GM13977 (cell line): ENCODE data around the gene TMEM132C.

Source experiments
- DNase-seq: peaks from one replicate; pipeline ENCODE4 v3.0.0; 2012; ENCODE audit warnings: low spot score
- in situ Hi-C: fragments of 300-500 bp; cut with MboI; formaldehyde crosslinking; loops from one replicate; pipeline ENCODE4 v1.12.0; 2022; ENCODE audit warnings: low sequenced_read_pairs, low pct_unique_long_range_greater_than_20kb, mixed read lengths, inconsistent platforms; ENCODE audit not compliant: unreplicated experiment
- TF ChIP-seq, protein P1 (sequence below): IDR thresholded peaks from 2 replicates; pipeline ENCODE4 v1.5.1; 2012; ENCODE audit warnings: mild to moderate bottlenecking, control low read depth; ENCODE audit not compliant: insufficient read depth; ENCODE audit errors: extremely low read depth, missing control alignments

TMEM132C gene

GRCh38 chr12:128743916-128744315 is 476.9 kb downstream of the TMEM132C start:
- in situ Hi-C loops: no loop called here
- no peak for DNase-seq
- TF ChIP-seq, protein P1, sequence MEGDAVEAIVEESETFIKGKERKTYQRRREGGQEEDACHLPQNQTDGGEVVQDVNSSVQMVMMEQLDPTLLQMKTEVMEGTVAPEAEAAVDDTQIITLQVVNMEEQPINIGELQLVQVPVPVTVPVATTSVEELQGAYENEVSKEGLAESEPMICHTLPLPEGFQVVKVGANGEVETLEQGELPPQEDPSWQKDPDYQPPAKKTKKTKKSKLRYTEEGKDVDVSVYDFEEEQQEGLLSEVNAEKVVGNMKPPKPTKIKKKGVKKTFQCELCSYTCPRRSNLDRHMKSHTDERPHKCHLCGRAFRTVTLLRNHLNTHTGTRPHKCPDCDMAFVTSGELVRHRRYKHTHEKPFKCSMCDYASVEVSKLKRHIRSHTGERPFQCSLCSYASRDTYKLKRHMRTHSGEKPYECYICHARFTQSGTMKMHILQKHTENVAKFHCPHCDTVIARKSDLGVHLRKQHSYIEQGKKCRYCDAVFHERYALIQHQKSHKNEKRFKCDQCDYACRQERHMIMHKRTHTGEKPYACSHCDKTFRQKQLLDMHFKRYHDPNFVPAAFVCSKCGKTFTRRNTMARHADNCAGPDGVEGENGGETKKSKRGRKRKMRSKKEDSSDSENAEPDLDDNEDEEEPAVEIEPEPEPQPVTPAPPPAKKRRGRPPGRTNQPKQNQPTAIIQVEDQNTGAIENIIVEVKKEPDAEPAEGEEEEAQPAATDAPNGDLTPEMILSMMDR: no peak

DNA sequence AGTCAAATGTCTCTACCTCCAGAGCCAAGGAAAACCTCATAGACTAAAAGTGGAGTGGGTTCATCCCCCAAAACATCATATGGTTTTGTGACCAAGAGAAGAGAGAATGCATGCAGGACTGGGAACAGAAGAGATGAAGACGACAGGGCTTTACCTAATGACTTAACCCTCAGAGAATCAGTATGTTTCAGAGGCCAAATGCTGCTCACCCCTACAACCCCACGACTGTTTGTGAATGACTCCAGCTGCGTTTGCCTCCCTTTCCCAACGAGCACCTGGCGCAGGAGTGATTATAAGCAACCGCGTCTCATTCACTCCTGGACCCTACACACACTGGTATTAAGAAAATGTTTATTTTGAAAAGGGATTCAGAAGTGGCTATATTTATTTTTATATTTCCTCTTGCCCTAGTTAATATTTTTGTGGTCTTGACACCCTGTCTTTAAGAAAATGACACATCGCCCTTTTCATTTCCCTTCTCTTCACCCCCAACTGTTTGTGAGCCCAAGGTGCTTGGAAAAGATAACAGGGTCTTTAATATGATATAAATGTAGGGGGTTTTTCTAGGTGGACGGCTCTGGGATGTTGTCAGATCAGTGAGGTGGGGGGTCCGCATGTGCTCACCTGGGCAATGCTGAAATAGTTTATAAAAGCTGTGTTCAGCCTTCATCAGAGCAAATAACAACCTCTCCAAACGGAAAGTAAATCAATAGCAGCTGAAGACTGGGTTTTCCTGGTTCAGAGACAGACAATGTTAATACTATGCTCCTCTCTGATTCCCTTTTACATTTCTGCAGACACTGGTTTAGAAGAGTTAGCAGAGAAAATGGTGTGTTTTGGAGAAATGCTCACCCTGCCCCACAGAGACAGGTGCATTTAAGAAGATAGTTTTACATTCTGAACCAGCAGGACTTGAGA is 479.1 kb downstream of the TMEM132C start:
- TF ChIP-seq, protein P1: no peak
- no peak for DNase-seq
- in situ Hi-C loops: no loop called here

DNA sequence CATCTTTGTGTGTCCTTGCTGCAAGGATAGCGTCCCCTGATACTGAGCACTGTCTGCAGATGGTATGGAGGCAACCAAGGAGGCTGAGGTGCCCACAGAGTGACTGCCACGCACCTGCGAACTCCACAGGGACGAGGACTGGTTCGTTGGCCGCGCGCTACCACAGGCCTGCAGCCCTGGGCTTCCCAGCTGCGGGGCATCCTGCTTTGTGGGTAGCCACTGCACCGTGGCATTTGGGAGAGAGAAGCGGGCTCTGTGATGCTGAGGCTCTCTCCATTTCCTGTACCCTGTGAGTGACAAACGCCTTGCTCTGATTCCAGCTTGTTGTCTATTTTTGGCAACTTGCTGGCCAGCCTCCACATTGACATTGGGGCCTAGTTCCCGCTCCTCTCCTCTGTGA is 480.5 kb downstream of the TMEM132C start:
- in situ Hi-C loops: no loop called here
- no peak for DNase-seq
- TF ChIP-seq, protein P1: no peak

- TF ChIP-seq, protein P1: no peak
- in situ Hi-C loops: no loop called here
These were observed 485.4 kb downstream of the TMEM132C start for GRCh38 chr12:128752386-128752785.

DNA sequence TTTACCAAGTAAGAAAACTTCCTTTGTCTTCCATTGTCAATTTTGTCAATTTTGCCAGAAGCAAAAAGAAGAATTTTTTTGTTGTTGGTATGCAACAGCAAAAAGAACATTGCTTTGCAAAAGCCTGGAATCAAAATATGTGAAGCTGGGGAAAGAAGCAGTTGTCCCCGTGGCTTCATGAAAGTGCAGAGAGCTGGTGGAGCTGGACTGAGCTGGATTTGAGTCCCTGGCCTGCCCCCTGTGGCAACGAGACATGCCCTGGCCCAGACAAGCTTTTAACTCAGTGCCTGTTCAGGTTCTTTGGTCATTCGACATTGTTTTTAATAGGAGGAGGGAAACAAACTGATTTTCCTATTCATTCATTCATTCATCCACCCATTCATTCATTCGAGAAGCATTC is 486.5 kb downstream of the TMEM132C start:
- in situ Hi-C loops: no loop called here
- TF ChIP-seq, protein P1: no peak
- no peak for DNase-seq

More at GRCh38 chr12:128752386-128752785, 485.4 kb downstream of the TMEM132C start:
- DNase-seq: no peak

GRCh38 chr12:128754275-128754674 is 487.3 kb downstream of the TMEM132C start:
- in situ Hi-C loops: no loop called here
- no peak for DNase-seq
- TF ChIP-seq, protein P1: no peak
